ENCODE data around the gene RXRA. TPM values are rescaled to one million over a fixed set of nuclear protein-coding genes. Genes with fewer than 3 reads are reported as not detected.
A peak's percentile ranks its signal among the peaks of the same experiment; 100 is the strongest.

RXRA gene
- total RNA-seq, 6 experiments from 2014 or later = 105 to 165 (median 131) TPM

- Histone ChIP-seq H3K4me3 (no peak overlapping the region), H3K27me3 (no peaks in the 10 kb centered on the region), H3K36me3 (no peaks in the 10 kb centered on the region), H3K27ac (no peak overlapping the region), H3K9me3 (no peaks in the 10 kb centered on the region), H3K4me1 (no peaks in the 10 kb centered on the region)
- intact Hi-C loops (cut with DNase I) = no loop called here
- DNase-seq = no peak
- peak in 3 of 4 donors; percentile 11 to 26 (median 22) for ATAC-seq
- WGBS (ENCODE audit: insufficient coverage, low coverage, low lambda C conversion rate, missing lambda C conversion rate) = 91% methylated on average over 11 of the region's 20 CpGs
- TF ChIP-seq CTCF (IDR thresholded peaks at IDR 0.05) (no peak), POLR2A (IDR thresholded peaks at IDR 0.05) (no peak)
Measured at GRCh38 chr9:134466869-134467616, 140.8 kb downstream of the RXRA start.

GRCh38 chr9:134468358-134468757 lies 142.1 kb downstream of the RXRA start:
- intact Hi-C loops (cut with DNase I) = no loop called here
- Histone ChIP-seq H3K4me1 (no peaks in the 10 kb centered on the region), H3K4me3 (no peak overlapping the region)

GRCh38 chr9:134469041-134469875 lies 143.0 kb downstream of the RXRA start:
- H3K27me3 ChIP-seq = no peaks in the 10 kb centered on the region
- H3K4me1 ChIP-seq = no peaks in the 10 kb centered on the region
- H3K36me3 ChIP-seq = no peaks in the 10 kb centered on the region
- no peaks in the 10 kb centered on the region for H3K9me3 ChIP-seq
- no peak overlapping the region for H3K4me3 ChIP-seq
- intact Hi-C loops (cut with DNase I) = no loop called here
- DNase-seq (no peak), ATAC-seq (peak in 2 of 4 donors; percentile 8 to 26)
- TF ChIP-seq POLR2A (IDR thresholded peaks at IDR 0.05) (no peak), CTCF (IDR thresholded peaks at IDR 0.05) (no peak)
- WGBS (ENCODE audit: insufficient coverage, low coverage, low lambda C conversion rate, missing lambda C conversion rate) = 48% methylated on average over 8 of the region's 22 CpGs
- no peak overlapping the region for H3K27ac ChIP-seq

More at GRCh38 chr9:134468358-134468757, 142.1 kb downstream of the RXRA start:
- Histone ChIP-seq H3K27ac (no peak overlapping the region), H3K9me3 (no peaks in the 10 kb centered on the region), H3K27me3 (no peaks in the 10 kb centered on the region), H3K36me3 (no peaks in the 10 kb centered on the region)
- DNase-seq = no peak
- no peak for ATAC-seq
- 51% methylated on average over 3 of the region's 9 CpGs for WGBS (ENCODE audit: insufficient coverage, low coverage, low lambda C conversion rate, missing lambda C conversion rate)
- TF ChIP-seq POLR2A (IDR thresholded peaks at IDR 0.05) (no peak), CTCF (IDR thresholded peaks at IDR 0.05) (no peak)

- H3K27ac ChIP-seq = no peak overlapping the region
- 67% methylated on average over 1 of the region's 6 CpGs for WGBS (ENCODE audit: insufficient coverage, low coverage, low lambda C conversion rate, missing lambda C conversion rate)
- no peaks in the 10 kb centered on the region for H3K36me3 ChIP-seq
- no peak overlapping the region for H3K4me3 ChIP-seq
- no peaks in the 10 kb centered on the region for H3K4me1 ChIP-seq
- intact Hi-C loops (cut with DNase I) = no loop called here
- H3K27me3 ChIP-seq = no peaks in the 10 kb centered on the region
- DNase-seq = no peak
- peak in 1 of 4 donors; percentile 8 for ATAC-seq
- no peaks in the 10 kb centered on the region for H3K9me3 ChIP-seq
- TF ChIP-seq POLR2A (IDR thresholded peaks at IDR 0.05) (no peak), CTCF (IDR thresholded peaks at IDR 0.05) (no peak)
Measured at GRCh38 chr9:134472256-134472655, 146.0 kb downstream of the RXRA start.
